Spleen (tissue), 11 donors: ENCODE results near the gene AP4E1. TPM values are rescaled to one million over a fixed set of nuclear protein-coding genes. Genes with fewer than 3 reads are reported as not detected.

Source experiments
- DNase-seq: peaks from one replicate; pipeline ENCODE4 v3.0.0-alpha.2; 2020
- H3K27ac ChIP-seq, 8 donors: fragments of 200-600 bp; sonication (generic) in 7 of 8; 1 replicate in 4 of 8; 2 replicates in 4 of 8; pipeline versions ENCODE4 v1.5.0 to v1.8.0; 2016 to 2021; ENCODE audit warnings: inconsistent platforms in 4 of 8, mild to moderate bottlenecking in 4 of 8, moderate library complexity in 1 of 8
- H3K27me3 ChIP-seq, 7 donors: fragments of 200-600 bp; sonication (generic) in 6 of 7; replicated peaks in 1 of 7; 1 replicate in 4 of 7; 2 replicates in 3 of 7; pipeline versions ENCODE4 v1.5.0 to v1.8.0; 2016 to 2021; ENCODE audit warnings: inconsistent platforms in 3 of 7, mild to moderate bottlenecking in 1 of 7
- H3K36me3 ChIP-seq, 6 donors: fragments of 200-600 bp; sonication (generic) in 5 of 6; 1 replicate in 4 of 6; 2 replicates in 2 of 6; pipeline versions ENCODE4 v1.5.0 to v1.8.0; 2016 to 2021; ENCODE audit warnings: inconsistent platforms in 2 of 6
- H3K4me1 ChIP-seq, 6 donors: fragments of 200-600 bp; sonication (generic) in 5 of 6; 1 replicate in 3 of 6; 2 replicates in 3 of 6; pipeline versions ENCODE4 v1.5.0 to v1.8.0; 2016 to 2021; ENCODE audit warnings: inconsistent platforms in 3 of 6
- H3K4me3 ChIP-seq, 8 donors: fragments of 200-600 bp; sonication (generic) in 7 of 8; 1 replicate in 4 of 8; 2 replicates in 4 of 8; pipeline versions ENCODE4 v1.5.0 to v1.8.0; 2016 to 2021; ENCODE audit warnings: inconsistent platforms in 4 of 8, mild to moderate bottlenecking in 4 of 8, moderate library complexity in 2 of 8
- H3K9me3 ChIP-seq, 8 donors: fragments of 200-600 bp; sonication (generic) in 7 of 8; 1 replicate in 4 of 8; 2 replicates in 4 of 8; pipeline versions ENCODE4 v1.5.0 to v1.8.0; 2016 to 2021; ENCODE audit warnings: inconsistent platforms in 4 of 8
- POLR2A ChIP-seq, 3 donors: fragments of 450-650 bp; IDR thresholded peaks; one replicate each; pipeline ENCODE4 v1.5.1; 2017; ENCODE audit warnings: antibody characterized with exemption in 3 of 3, mild to moderate bottlenecking in 1 of 3
- POLR2AphosphoS5 ChIP-seq, 3 donors: sonication (generic); formaldehyde crosslinking; IDR thresholded peaks; one replicate each; pipeline ENCODE4 v1.5.1; 2017; ENCODE audit warnings: antibody characterized with exemption in 3 of 3
- WGBS, 5 donors: extraction: QIAGEN DNeasy Blood & Tissue Kit in 3 of 5; methylation state at CpG; one replicate each; pipeline versions ENCODE4 v1.1.5 to v1.1.7; 2013 to 2018; 5-methylcytosine and 5-hydroxymethylcytosine counted together
- intact Hi-C: fragments of 100-400 bp; cut with DNase I; formaldehyde crosslinking; loops from one replicate; pipeline ENCODE4 v1.15.0; 2023; ENCODE audit warnings: low total_unique reads
- polyA plus RNA-seq, 3 donors: library from polyadenylated mRNA; stranded (reverse); fragments of 200-250 nt; gene quantifications; one replicate each; pipeline ENCODE4 v1.2.1, GENCODE V29; 2013
- total RNA-seq, 7 donors: library from RNA; depleted of rRNA in 3 of 7; stranded (reverse); fragments of >200 nt in 3 of 7; fragmentation: NEBNext Ultra II Directional in 4 of 7; extraction: Animal tissue kit (Norgen Biotek cat#: 25700) in 4 of 7; gene quantifications; one replicate each; pipeline versions ENCODE4 v1.1.0 to v1.2.1, GENCODE V29; 2016 to 2021
- TF ChIP-seq, protein P1 (sequence below), 11 experiments: fragments of 200-600 bp in 7 of 11; fragments of 450-650 bp in 4 of 11; sonication (generic) in 4 of 11; IDR thresholded peaks in 8 of 11; conservative IDR thresholded peaks in 3 of 11; 1 replicate in 7 of 11; 2 replicates in 4 of 11; pipeline versions ENCODE4 v1.4.0 to v1.8.0; 2016 to 2021; ENCODE audit warnings: antibody characterized with exemption in 11 of 11, inconsistent platforms in 4 of 11, mild to moderate bottlenecking in 1 of 11
- donor health status: healthy with polysubstance abuse.
- donor health status: DM: no; HTN: no; CAD: no; lungs with moderate emphysema.
- donor health status: DM: no; HTN: no; CAD: no.
- donor health status: Bipolar disorder and iron deficiency.
- donor health status: healthy.
- donor health status: DM: no; HTN: no; CAD: no.
- donor health status: DM: yes; HTN: yes; CAD: no.

Gene AP4E1
- total and polyA plus RNA-seq, 10 donors = 2.1 to 17.4 (median 13.3) TPM

DNA sequence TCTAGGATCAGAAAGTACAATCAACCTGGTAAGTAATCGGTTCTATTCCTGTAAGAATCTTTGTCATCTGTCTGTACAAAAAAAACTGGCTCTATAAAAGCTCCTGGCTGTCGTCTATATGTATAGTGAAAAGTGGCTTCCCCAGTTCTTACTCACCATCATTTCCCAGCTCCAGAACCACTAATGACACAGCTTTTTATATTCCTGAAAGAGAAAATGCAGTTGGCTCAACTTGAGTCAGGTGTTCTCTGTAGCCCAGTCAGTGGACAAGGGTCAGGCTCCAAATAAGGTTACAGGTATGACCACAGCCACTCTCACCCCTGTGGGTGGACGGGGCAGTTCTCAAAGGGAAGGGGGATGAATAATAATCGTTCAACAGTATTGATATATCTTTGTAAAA lies 85.1 kb downstream of the AP4E1 start:
- intact Hi-C loops = loop anchor here (10.0 kb wide), 1 partner anchor 59 kb away; no protein-coding TSS in a partner anchor
- WGBS, 5 donors = 70 to 94% (median 81%) methylated on average over 4 of the region's 4 CpGs
- TF ChIP-seq POLR2A (IDR thresholded peaks at IDR 0.05) (no peak), POLR2AphosphoS5 (IDR thresholded peaks at IDR 0.05) (no peak)
- TF ChIP-seq, protein P1, sequence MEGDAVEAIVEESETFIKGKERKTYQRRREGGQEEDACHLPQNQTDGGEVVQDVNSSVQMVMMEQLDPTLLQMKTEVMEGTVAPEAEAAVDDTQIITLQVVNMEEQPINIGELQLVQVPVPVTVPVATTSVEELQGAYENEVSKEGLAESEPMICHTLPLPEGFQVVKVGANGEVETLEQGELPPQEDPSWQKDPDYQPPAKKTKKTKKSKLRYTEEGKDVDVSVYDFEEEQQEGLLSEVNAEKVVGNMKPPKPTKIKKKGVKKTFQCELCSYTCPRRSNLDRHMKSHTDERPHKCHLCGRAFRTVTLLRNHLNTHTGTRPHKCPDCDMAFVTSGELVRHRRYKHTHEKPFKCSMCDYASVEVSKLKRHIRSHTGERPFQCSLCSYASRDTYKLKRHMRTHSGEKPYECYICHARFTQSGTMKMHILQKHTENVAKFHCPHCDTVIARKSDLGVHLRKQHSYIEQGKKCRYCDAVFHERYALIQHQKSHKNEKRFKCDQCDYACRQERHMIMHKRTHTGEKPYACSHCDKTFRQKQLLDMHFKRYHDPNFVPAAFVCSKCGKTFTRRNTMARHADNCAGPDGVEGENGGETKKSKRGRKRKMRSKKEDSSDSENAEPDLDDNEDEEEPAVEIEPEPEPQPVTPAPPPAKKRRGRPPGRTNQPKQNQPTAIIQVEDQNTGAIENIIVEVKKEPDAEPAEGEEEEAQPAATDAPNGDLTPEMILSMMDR (IDR thresholded peaks at IDR 0.05 in 8 of 11, conservative IDR thresholded peaks at IDR 0.05 in 3 of 11) = no peak

GRCh38 chr15:50996641-50997040 lies 88.2 kb downstream of the AP4E1 start:
- WGBS, 5 donors = 92 to 100% (median 100%) methylated on average over 1 of the region's 1 CpG
- H3K27me3 ChIP-seq = no peaks in the 10 kb centered on the region
- no peak for TF ChIP-seq POLR2AphosphoS5 (IDR thresholded peaks at IDR 0.05)
- no peak for TF ChIP-seq POLR2A (IDR thresholded peaks at IDR 0.05)
- TF ChIP-seq, protein P1 (IDR thresholded peaks at IDR 0.05 in 8 of 11, conservative IDR thresholded peaks at IDR 0.05 in 3 of 11) = no peak
- H3K4me1 ChIP-seq = no peaks in the 10 kb centered on the region
- H3K4me3 ChIP-seq = no peak overlapping the region
- DNase-seq = no peak
- no peak overlapping the region for H3K27ac ChIP-seq
- no peaks in the 10 kb centered on the region for H3K9me3 ChIP-seq
- peaks cover 0 to 93% (median 25%) of the 10 kb centered on the region in 6 donors for H3K36me3 ChIP-seq
- intact Hi-C loops = loop anchor here (10.0 kb wide), 1 partner anchor 62 kb away; no protein-coding TSS in a partner anchor

More for the DNA sequence above, 85.1 kb downstream of the AP4E1 start:
- DNase-seq = no peak
- H3K4me1 ChIP-seq = no peaks in the 10 kb centered on the region
- no peaks in the 10 kb centered on the region for H3K9me3 ChIP-seq
- peaks cover 0 to 91% (median 22%) of the 10 kb centered on the region in 6 donors for H3K36me3 ChIP-seq
- H3K4me3 ChIP-seq = no peak overlapping the region
- no peaks in the 10 kb centered on the region for H3K27me3 ChIP-seq
- no peak overlapping the region for H3K27ac ChIP-seq

- TF ChIP-seq POLR2A (IDR thresholded peaks at IDR 0.05) (no peak), POLR2AphosphoS5 (IDR thresholded peaks at IDR 0.05) (no peak)
- TF ChIP-seq, protein P1 (IDR thresholded peaks at IDR 0.05 in 8 of 11, conservative IDR thresholded peaks at IDR 0.05 in 3 of 11) = no peak
- 93 to 98% (median 95%) methylated on average over 4 of the region's 4 CpGs for whole genome bisulfite sequencing, 5 donors
- DNase-seq = no peak
- Histone ChIP-seq H3K27me3 (no peaks in the 10 kb centered on the region), H3K27ac (no peak overlapping the region), H3K9me3 (no peaks in the 10 kb centered on the region), H3K4me1 (no peaks in the 10 kb centered on the region), H3K36me3 (peaks cover 0 to 96% (median 33%) of the 10 kb centered on the region in 6 donors), H3K4me3 (no peak overlapping the region)
- intact Hi-C loops = loop anchor here (10.0 kb wide), 1 partner anchor 63 kb away; no protein-coding TSS in a partner anchor
These were observed 89.0 kb downstream of the AP4E1 start for GRCh38 chr15:50997371-50998051.

GRCh38 chr15:51004103-51004551 lies 95.6 kb downstream of the AP4E1 start:
- Histone ChIP-seq H3K27ac (no peak overlapping the region), H3K4me3 (no peak overlapping the region), H3K27me3 (no peaks in the 10 kb centered on the region), H3K9me3 (peaks cover 0 to 14% (median 2%) of the 10 kb centered on the region in 8 donors), H3K36me3 (peaks cover 0 to 74% (median 19%) of the 10 kb centered on the region in 6 donors), H3K4me1 (no peaks in the 10 kb centered on the region)
- DNase-seq = no peak
- WGBS, 5 donors = 78 to 89% (median 83%) methylated on average over 3 of the region's 3 CpGs
- TF ChIP-seq, protein P1 (IDR thresholded peaks at IDR 0.05 in 8 of 11, conservative IDR thresholded peaks at IDR 0.05 in 3 of 11) = no peak
- TF ChIP-seq POLR2AphosphoS5 (IDR thresholded peaks at IDR 0.05) (no peak), POLR2A (IDR thresholded peaks at IDR 0.05) (no peak)
- intact Hi-C loops = no loop called here
